MM.1S (cell line): ENCODE results near the gene GDF3.

Experiments used
- DNase-seq: peaks from one replicate; pipeline ENCODE4 v3.0.0-alpha.2; 2015
- H2AFZ ChIP-seq: fragments of 300-600 bp; sonication (generic); 2 replicates; pipeline ENCODE4 v1.6.0; 2016; ENCODE audit warnings: antibody characterized with exemption, low read length
- H3F3A ChIP-seq: fragments of 300-600 bp; sonication (generic); 2 replicates; pipeline ENCODE4 v1.6.1; 2016; ENCODE audit warnings: mild to moderate bottlenecking, antibody characterized with exemption, low read length, moderate library complexity, mixed read lengths; ENCODE audit not compliant: insufficient read depth
- H3K27ac ChIP-seq: fragments of 300-600 bp; sonication (generic); 2 replicates; pipeline ENCODE4 v1.5.1; 2016; ENCODE audit warnings: mild to moderate bottlenecking, low read length
- H3K27me3 ChIP-seq: fragments of 300-600 bp; sonication (generic); replicated peaks from 2 replicates; pipeline ENCODE4 v1.6.0; 2016; ENCODE audit warnings: low read length; ENCODE audit not compliant: insufficient read depth
- H3K36me3 ChIP-seq: fragments of 300-600 bp; sonication (generic); replicated peaks from 2 replicates; pipeline ENCODE4 v1.6.1; 2016; ENCODE audit warnings: mild to moderate bottlenecking, low read length, mixed read lengths; ENCODE audit not compliant: insufficient read depth
- H3K4me1 ChIP-seq: fragments of 300-600 bp; sonication (generic); 2 replicates; pipeline ENCODE4 v1.6.1; 2016; ENCODE audit warnings: low read length, mixed read lengths
- H3K4me2 ChIP-seq: fragments of 300-600 bp; sonication (generic); 2 replicates; pipeline ENCODE4 v1.6.0; 2016; ENCODE audit warnings: low read depth, low read length
- H3K4me3 ChIP-seq: fragments of 300-600 bp; sonication (generic); 2 replicates; pipeline ENCODE4 v1.5.1; 2016; ENCODE audit warnings: low read length, mixed read lengths
- H3K79me2 ChIP-seq: fragments of 300-600 bp; sonication (generic); 2 replicates; pipeline ENCODE4 v1.6.1; 2016; ENCODE audit warnings: mixed run types, low read length, mixed read lengths
- H3K9ac ChIP-seq: fragments of 300-600 bp; sonication (generic); 2 replicates; pipeline ENCODE4 v1.6.1; 2016; ENCODE audit warnings: low read length, mixed read lengths
- H3K9me2 ChIP-seq: fragments of 300-600 bp; sonication (generic); replicated peaks from 2 replicates; pipeline ENCODE4 v1.6.1; 2016; ENCODE audit warnings: mild to moderate bottlenecking, low read length, mixed read lengths; ENCODE audit not compliant: insufficient read depth
- H3K9me3 ChIP-seq: fragments of 300-600 bp; sonication (generic); replicated peaks from 2 replicates; pipeline ENCODE4 v1.6.1; 2016; ENCODE audit warnings: mild to moderate bottlenecking, low read length, mixed read lengths; ENCODE audit not compliant: insufficient read depth
- H4K20me1 ChIP-seq: fragments of 300-600 bp; sonication (generic); 2 replicates; pipeline ENCODE4 v1.6.1; 2016; ENCODE audit warnings: mild to moderate bottlenecking, low read length, moderate library complexity, mixed read lengths; ENCODE audit not compliant: insufficient read depth
- EZH2 ChIP-seq: fragments of 300-600 bp; sonication (generic); optimal IDR thresholded peaks from 2 replicates; pipeline ENCODE3; 2017; ENCODE audit warnings: low read depth, mild to moderate bottlenecking, antibody characterized with exemption, low read length, mixed read lengths
- EZH2phosphoT487 ChIP-seq: fragments of 300-600 bp; sonication (generic); IDR thresholded peaks from 2 replicates; pipeline ENCODE4 v1.6.1; 2018; ENCODE audit warnings: antibody characterized with exemption, low read length
- TF ChIP-seq, protein P1 (sequence below): fragments of 300-600 bp; sonication (generic); IDR thresholded peaks from 2 replicates; pipeline ENCODE4 v1.5.1; 2016; ENCODE audit warnings: antibody characterized with exemption, low read length, mixed read lengths

Gene GDF3

GRCh38 chr12:7709969-7710675, 14.5 kb upstream of the GDF3 start:
- Histone ChIP-seq H2AFZ (no peak overlapping the region), H3K79me2 (no peaks in the 10 kb centered on the region), H4K20me1 (no peaks in the 10 kb centered on the region), H3K27me3 (no peaks in the 10 kb centered on the region), H3K4me1 (no peaks in the 10 kb centered on the region), H3K27ac (no peak overlapping the region), H3K9ac (no peak overlapping the region), H3K9me2 (no peaks in the 10 kb centered on the region), H3K9me3 (no peaks in the 10 kb centered on the region), H3K4me3 (no peak overlapping the region), H3F3A (no peaks in the 10 kb centered on the region), H3K36me3 (no peaks in the 10 kb centered on the region), H3K4me2 (no peak overlapping the region)
- TF ChIP-seq, protein P1, sequence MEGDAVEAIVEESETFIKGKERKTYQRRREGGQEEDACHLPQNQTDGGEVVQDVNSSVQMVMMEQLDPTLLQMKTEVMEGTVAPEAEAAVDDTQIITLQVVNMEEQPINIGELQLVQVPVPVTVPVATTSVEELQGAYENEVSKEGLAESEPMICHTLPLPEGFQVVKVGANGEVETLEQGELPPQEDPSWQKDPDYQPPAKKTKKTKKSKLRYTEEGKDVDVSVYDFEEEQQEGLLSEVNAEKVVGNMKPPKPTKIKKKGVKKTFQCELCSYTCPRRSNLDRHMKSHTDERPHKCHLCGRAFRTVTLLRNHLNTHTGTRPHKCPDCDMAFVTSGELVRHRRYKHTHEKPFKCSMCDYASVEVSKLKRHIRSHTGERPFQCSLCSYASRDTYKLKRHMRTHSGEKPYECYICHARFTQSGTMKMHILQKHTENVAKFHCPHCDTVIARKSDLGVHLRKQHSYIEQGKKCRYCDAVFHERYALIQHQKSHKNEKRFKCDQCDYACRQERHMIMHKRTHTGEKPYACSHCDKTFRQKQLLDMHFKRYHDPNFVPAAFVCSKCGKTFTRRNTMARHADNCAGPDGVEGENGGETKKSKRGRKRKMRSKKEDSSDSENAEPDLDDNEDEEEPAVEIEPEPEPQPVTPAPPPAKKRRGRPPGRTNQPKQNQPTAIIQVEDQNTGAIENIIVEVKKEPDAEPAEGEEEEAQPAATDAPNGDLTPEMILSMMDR, result no peak
- TF ChIP-seq EZH2phosphoT487 (no peak), EZH2 (no peak)
- DNase-seq, result no peak

DNA sequence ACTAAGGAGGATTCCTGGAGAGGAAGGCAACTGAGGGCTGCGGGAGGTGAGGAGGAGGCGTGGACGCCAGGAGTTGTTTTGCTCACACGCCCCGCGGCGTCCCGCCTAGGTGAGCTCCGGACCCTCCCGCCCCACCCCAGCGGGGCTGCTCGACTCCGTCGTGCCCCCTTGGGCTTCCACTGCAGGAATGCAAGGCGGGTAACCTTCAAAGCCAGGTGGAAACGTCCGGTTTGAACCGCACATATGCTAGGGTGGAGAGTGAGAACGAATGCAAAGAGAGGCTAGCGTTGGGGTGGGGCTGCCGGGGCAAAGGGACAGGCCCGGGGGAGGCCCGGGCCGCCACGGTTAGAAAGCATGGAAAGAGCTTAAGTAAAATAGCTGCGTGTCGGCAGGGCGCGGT, 10.3 kb upstream of the GDF3 start:
- H3K9me2 ChIP-seq, result no peaks in the 10 kb centered on the region
- no peak for DNase-seq
- H3K4me1 ChIP-seq, result no peaks in the 10 kb centered on the region
- no peak overlapping the region for H3K4me3 ChIP-seq
- no peaks in the 10 kb centered on the region for H3K36me3 ChIP-seq
- H3K9ac ChIP-seq, result no peak overlapping the region
- H3K79me2 ChIP-seq, result no peaks in the 10 kb centered on the region
- no peak overlapping the region for H3K4me2 ChIP-seq
- no peak overlapping the region for H2AFZ ChIP-seq
- no peaks in the 10 kb centered on the region for H4K20me1 ChIP-seq
- no peaks in the 10 kb centered on the region for H3K9me3 ChIP-seq
- TF ChIP-seq EZH2phosphoT487 (no peak), EZH2 (no peak)
- TF ChIP-seq, protein P1, result no peak
- H3K27ac ChIP-seq, result no peak overlapping the region
- no peaks in the 10 kb centered on the region for H3F3A ChIP-seq
- H3K27me3 ChIP-seq, result no peaks in the 10 kb centered on the region

- no peak overlapping the region for H3K9ac ChIP-seq
- no peak overlapping the region for H2AFZ ChIP-seq
- H4K20me1 ChIP-seq, result no peaks in the 10 kb centered on the region
- no peak for DNase-seq
- no peaks in the 10 kb centered on the region for H3K9me2 ChIP-seq
- no peaks in the 10 kb centered on the region for H3K27me3 ChIP-seq
- TF ChIP-seq EZH2phosphoT487 (no peak), EZH2 (no peak)
- TF ChIP-seq, protein P1, result no peak
- no peaks in the 10 kb centered on the region for H3K4me1 ChIP-seq
- H3K4me2 ChIP-seq, result no peak overlapping the region
- no peaks in the 10 kb centered on the region for H3K9me3 ChIP-seq
- H3K4me3 ChIP-seq, result no peak overlapping the region
- H3K79me2 ChIP-seq, result no peaks in the 10 kb centered on the region
- H3K36me3 ChIP-seq, result no peaks in the 10 kb centered on the region
- H3F3A ChIP-seq, result no peaks in the 10 kb centered on the region
- no peak overlapping the region for H3K27ac ChIP-seq
Observed at GRCh38 chr12:7695237-7695560, 376 bp downstream of the GDF3 start.
